Limb (tissue), 2 donors: ENCODE results near the gene SPATA33.
"Not testable (repeated sequence)": the region's sequence is repeated elsewhere in the genome, so short reads cannot be mapped to it uniquely, and the experiment has no call there.

Experiments
- DNase-seq, 2 donors: peaks; one replicate each; pipeline ENCODE4 v3.0.0-alpha.2; 2016; ENCODE audit errors: extremely low spot score in 2 of 2

The SPATA33 gene

GRCh38 chr16:89693931-89694783 lies 36.5 kb downstream of the SPATA33 start:
- no peak for DNase-seq

GRCh38 chr16:89694784-89695085 lies 37.1 kb downstream of the SPATA33 start:
- DNase-seq, result not testable (repeated sequence)

- no peak for DNase-seq
These were observed 37.6 kb downstream of the SPATA33 start for GRCh38 chr16:89695086-89695874.

GRCh38 chr16:89695875-89696669 lies 38.4 kb downstream of the SPATA33 start:
- peak in 1 of 2 donors; percentile 32 for DNase-seq

- DNase-seq, result peak in 1 of 2 donors; percentile 36
These were observed 39.1 kb downstream of the SPATA33 start for GRCh38 chr16:89696670-89697128.

GRCh38 chr16:89697161-89697615 lies 39.6 kb downstream of the SPATA33 start:
- DNase-seq, result peak in 1 of 2 donors; percentile 45

GRCh38 chr16:89697616-89698331 lies 40.1 kb downstream of the SPATA33 start:
- DNase-seq, result peak in 1 of 2 donors; percentile 45

- DNase-seq, result not testable (repeated sequence)
These were observed 41.1 kb downstream of the SPATA33 start for GRCh38 chr16:89698717-89699116.

- DNase-seq, result not testable (repeated sequence)
These were observed 42.0 kb downstream of the SPATA33 start for GRCh38 chr16:89699629-89700099.

GRCh38 chr16:89700100-89700648 lies 42.5 kb downstream of the SPATA33 start:
- peak; percentile 93 to 96 for DNase-seq

GRCh38 chr16:89700649-89701424 lies 43.2 kb downstream of the SPATA33 start:
- DNase-seq, result peak in 1 of 2 donors; percentile 70

- peak; percentile 54 to 92 for DNase-seq
These were observed 44.1 kb downstream of the SPATA33 start, which contains the start of gene SPATA2L for GRCh38 chr16:89701425-89702406. TSS of gene SPATA2L (minus strand) at chr16:89701705. CDS start at chr16:89701232, 473 bp downstream.

- DNase-seq, result no peak
These were observed 46.6 kb downstream of the SPATA33 start for GRCh38 chr16:89704281-89704680.

- no peak for DNase-seq
These were observed 47.4 kb downstream of the SPATA33 start for GRCh38 chr16:89705006-89705405.

- no peak for DNase-seq
These were observed 49.1 kb downstream of the SPATA33 start for GRCh38 chr16:89706518-89707260.

GRCh38 chr16:89707695-89708094 lies 50.1 kb downstream of the SPATA33 start:
- no peak for DNase-seq

GRCh38 chr16:89708481-89708931 lies 50.9 kb downstream of the SPATA33 start:
- DNase-seq, result no peak
